GM12865 (cell line): ENCODE measurements around the gene SGCD.

Source experiments
- DNase-seq: peaks from one replicate; pipeline ENCODE4 v3.0.0; 2010; ENCODE audit warnings: low read depth
- H3K4me3 ChIP-seq: 2 replicates; pipeline ENCODE4 v1.5.1; 2011; ENCODE audit warnings: mild to moderate bottlenecking, low read depth, low read length, control low read depth
- CTCF ChIP-seq: IDR thresholded peaks from 2 replicates; pipeline ENCODE4 v1.5.1; 2011; ENCODE audit warnings: low read length, control low read depth, low read depth, inconsistent platforms; ENCODE audit not compliant: insufficient read depth; ENCODE audit errors: missing control alignments

Gene SGCD

GRCh38 chr5:156735477-156735876 is 408.5 kb downstream of the SGCD start:
- DNase-seq = no peak
- no peak overlapping the region for H3K4me3 ChIP-seq
- TF ChIP-seq CTCF = no peak

- no peak for TF ChIP-seq CTCF
- H3K4me3 ChIP-seq = no peak overlapping the region
- DNase-seq = no peak
Measured at GRCh38 chr5:156741516-156741915, 414.6 kb downstream of the SGCD start.

GRCh38 chr5:156753846-156754245 is 426.9 kb downstream of the SGCD start:
- TF ChIP-seq CTCF = no peak
- DNase-seq = no peak
- no peak overlapping the region for H3K4me3 ChIP-seq

- no peak for TF ChIP-seq CTCF
- peak; percentile 17 for DNase-seq
- H3K4me3 ChIP-seq = no peak overlapping the region
Measured at GRCh38 chr5:156755421-156756087, 428.6 kb downstream of the SGCD start.

GRCh38 chr5:156758011-156758791 is 431.2 kb downstream of the SGCD start:
- H3K4me3 ChIP-seq = no peak overlapping the region
- TF ChIP-seq CTCF = no peak
- no peak for DNase-seq

- no peak for DNase-seq
- TF ChIP-seq CTCF = no peak
- H3K4me3 ChIP-seq = no peak overlapping the region
Measured at GRCh38 chr5:156759156-156759555, 432.2 kb downstream of the SGCD start.
